ENCODE measurements around the gene ULBP1.
A peak's percentile ranks its signal among the peaks of the same experiment; 100 is the strongest.
"Not testable (repeated sequence)": the region's sequence is repeated elsewhere in the genome, so short reads cannot be mapped to it uniquely, and the experiment has no call there.

Gene ULBP1

GRCh38 chr6:149934249-149935156 is 29.2 kb upstream of the ULBP1 start:
- DNase-seq = peak; percentile 74

- DNase-seq = peak; percentile 26
Observed at GRCh38 chr6:149935246-149935645, 28.5 kb upstream of the ULBP1 start.

GRCh38 chr6:149935668-149936067 is 28.1 kb upstream of the ULBP1 start:
- no peak for DNase-seq

GRCh38 chr6:149936743-149937142 is 27.0 kb upstream of the ULBP1 start:
- DNase-seq = no peak

GRCh38 chr6:149938013-149938570 is 25.7 kb upstream of the ULBP1 start:
- DNase-seq = not testable (repeated sequence)

- DNase-seq = peak; percentile 45
Observed at GRCh38 chr6:149938571-149939355, 25.0 kb upstream of the ULBP1 start.

GRCh38 chr6:149939356-149939648 is 24.4 kb upstream of the ULBP1 start:
- no peak for DNase-seq

- no peak for DNase-seq
Observed at GRCh38 chr6:149939909-149940671, 23.7 kb upstream of the ULBP1 start.

GRCh38 chr6:149940672-149940982 is 23.1 kb upstream of the ULBP1 start:
- no peak for DNase-seq

GRCh38 chr6:149941583-149942460 is 21.9 kb upstream of the ULBP1 start, which contains the start of gene ULBP2:
ULBP2 (plus strand) TSS chr6:149942014; CDS start chr6:149942073, 59 bp downstream.
- peak; percentile 98 for DNase-seq

GRCh38 chr6:149942461-149942829 is 21.3 kb upstream of the ULBP1 start:
- DNase-seq = peak; percentile 20

- not testable (repeated sequence) for DNase-seq
Observed at GRCh38 chr6:149943321-149943720, 20.4 kb upstream of the ULBP1 start.

- DNase-seq = not testable (repeated sequence)
Observed at GRCh38 chr6:149945276-149945675, 18.5 kb upstream of the ULBP1 start.

GRCh38 chr6:149946631-149947030 is 17.1 kb upstream of the ULBP1 start:
- not testable (repeated sequence) for DNase-seq

GRCh38 chr6:149947533-149947932 is 16.2 kb upstream of the ULBP1 start:
- not testable (repeated sequence) for DNase-seq

- no peak for DNase-seq
Observed at GRCh38 chr6:149948011-149948410, 15.7 kb upstream of the ULBP1 start.

- DNase-seq = no peak
Observed at GRCh38 chr6:149948616-149949015, 15.1 kb upstream of the ULBP1 start.

- DNase-seq = no peak
Observed at GRCh38 chr6:149950423-149950822, 13.3 kb upstream of the ULBP1 start.

- no peak for DNase-seq
Observed at GRCh38 chr6:149951096-149951495, 12.6 kb upstream of the ULBP1 start.

GRCh38 chr6:149951626-149952025 is 12.1 kb upstream of the ULBP1 start:
- DNase-seq = no peak

GRCh38 chr6:149953390-149953789 is 10.4 kb upstream of the ULBP1 start:
- not testable (repeated sequence) for DNase-seq

- DNase-seq = not testable (repeated sequence)
Observed at GRCh38 chr6:149953934-149954327, 9.8 kb upstream of the ULBP1 start.
